Fibroblast of pulmonary artery (primary cell): ENCODE measurements around the gene ELOA.

ENCODE experiments used
- DNase-seq: peaks from one replicate; pipeline ENCODE4 v3.0.0-alpha.2; 2010; ENCODE audit warnings: low read depth
- H3K4me3 ChIP-seq: replicated peaks from 2 replicates; pipeline ENCODE4 v1.5.1; 2011; ENCODE audit warnings: low read depth, mild to moderate bottlenecking, control low read depth, low read length, moderate library complexity
- TF ChIP-seq, protein P1 (sequence below): IDR thresholded peaks from 2 replicates; pipeline ENCODE4 v1.5.1; 2011; ENCODE audit warnings: mild to moderate bottlenecking, control low read depth, low read length, inconsistent platforms; ENCODE audit errors: missing control alignments

ELOA gene

DNA sequence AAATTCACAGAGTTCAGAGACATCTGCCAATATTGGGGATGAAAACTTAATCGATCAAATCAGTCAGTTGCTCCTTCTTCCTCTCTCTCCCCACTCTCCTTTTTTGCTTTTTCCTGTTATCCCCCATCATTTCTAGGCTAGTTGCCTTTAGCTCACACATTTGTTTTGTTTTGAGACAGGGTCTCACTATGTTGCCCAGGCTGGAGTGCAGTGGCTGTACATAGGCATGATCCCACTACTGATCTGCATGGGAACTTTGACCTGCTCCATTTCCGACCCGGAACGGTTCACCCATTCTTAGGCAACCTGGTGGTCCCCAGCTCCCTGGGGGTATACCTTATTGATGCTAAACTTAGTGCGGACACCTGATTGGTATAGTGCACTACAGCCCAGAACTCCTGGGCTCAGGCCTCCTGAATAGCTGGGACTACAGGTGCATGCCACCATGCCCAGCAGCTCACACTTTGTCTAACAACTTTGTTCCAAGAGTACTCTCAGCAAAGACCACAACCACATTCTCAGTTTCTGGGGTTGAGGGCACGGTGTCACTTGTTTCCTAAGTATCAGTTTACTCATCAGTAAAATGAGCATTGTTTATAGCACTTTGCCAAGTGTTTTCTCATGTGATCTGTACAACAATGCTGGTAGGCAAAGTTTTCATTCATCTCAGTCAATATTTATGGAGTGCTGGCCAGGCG lies 6.7 kb upstream of the ELOA start:
- no peak overlapping the region for H3K4me3 ChIP-seq
- no peak for DNase-seq
- TF ChIP-seq, protein P1, sequence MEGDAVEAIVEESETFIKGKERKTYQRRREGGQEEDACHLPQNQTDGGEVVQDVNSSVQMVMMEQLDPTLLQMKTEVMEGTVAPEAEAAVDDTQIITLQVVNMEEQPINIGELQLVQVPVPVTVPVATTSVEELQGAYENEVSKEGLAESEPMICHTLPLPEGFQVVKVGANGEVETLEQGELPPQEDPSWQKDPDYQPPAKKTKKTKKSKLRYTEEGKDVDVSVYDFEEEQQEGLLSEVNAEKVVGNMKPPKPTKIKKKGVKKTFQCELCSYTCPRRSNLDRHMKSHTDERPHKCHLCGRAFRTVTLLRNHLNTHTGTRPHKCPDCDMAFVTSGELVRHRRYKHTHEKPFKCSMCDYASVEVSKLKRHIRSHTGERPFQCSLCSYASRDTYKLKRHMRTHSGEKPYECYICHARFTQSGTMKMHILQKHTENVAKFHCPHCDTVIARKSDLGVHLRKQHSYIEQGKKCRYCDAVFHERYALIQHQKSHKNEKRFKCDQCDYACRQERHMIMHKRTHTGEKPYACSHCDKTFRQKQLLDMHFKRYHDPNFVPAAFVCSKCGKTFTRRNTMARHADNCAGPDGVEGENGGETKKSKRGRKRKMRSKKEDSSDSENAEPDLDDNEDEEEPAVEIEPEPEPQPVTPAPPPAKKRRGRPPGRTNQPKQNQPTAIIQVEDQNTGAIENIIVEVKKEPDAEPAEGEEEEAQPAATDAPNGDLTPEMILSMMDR: no peak

DNA sequence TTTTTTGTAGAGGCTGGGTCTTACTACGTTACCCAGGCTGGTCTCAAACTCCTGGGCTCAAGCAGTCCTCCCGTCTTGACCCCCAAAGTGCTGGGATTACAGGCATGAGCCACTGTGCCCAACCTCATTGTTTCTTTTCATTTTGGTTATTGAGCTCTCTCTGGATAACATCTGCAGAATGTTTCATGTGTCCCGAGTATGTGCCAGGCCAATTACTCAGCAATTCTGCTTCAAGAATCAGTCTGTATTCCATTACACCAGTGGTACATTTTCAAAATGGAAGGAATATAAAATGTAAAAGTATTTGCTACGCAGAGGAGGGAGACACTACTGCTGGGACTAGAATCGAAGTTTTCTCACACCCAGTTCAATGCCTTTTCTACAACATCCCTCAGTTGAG lies 1.7 kb upstream of the ELOA start:
- TF ChIP-seq, protein P1: no peak
- no peak for DNase-seq
- no peak overlapping the region for H3K4me3 ChIP-seq

DNA sequence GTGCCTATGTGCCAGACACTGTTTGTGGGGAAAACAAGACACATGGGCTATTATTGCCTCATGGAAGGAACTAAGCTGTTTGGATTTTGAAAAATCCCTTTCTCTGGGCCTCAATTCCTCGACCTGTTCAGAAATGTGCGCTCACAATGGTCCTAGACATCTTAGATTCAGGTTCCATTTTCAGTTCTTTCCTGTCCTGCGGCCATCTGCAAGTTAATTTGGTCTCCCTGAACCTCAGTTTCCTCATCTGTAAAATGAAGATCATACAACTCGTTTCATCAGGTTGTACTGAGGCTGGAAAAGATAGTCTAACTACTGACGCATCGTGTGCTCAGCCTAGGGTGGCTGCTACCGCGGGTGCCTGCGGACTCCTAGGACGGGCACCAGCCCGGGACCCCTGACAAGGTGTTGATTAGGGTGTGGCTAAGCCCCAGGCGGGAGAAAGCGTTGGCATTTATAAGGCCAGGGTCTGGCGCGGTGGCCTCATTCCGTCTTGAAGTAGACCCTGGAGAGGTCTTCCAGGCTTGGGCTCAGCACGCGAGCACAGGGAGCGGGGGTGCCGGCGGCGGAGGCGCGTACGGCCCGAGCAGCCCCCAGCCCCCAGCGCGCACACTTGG lies 493 bp upstream of the ELOA start:
- peak; percentile 17 for DNase-seq
- peak overlapping the region; percentile 82 for H3K4me3 ChIP-seq
- TF ChIP-seq, protein P1: no peak

DNA sequence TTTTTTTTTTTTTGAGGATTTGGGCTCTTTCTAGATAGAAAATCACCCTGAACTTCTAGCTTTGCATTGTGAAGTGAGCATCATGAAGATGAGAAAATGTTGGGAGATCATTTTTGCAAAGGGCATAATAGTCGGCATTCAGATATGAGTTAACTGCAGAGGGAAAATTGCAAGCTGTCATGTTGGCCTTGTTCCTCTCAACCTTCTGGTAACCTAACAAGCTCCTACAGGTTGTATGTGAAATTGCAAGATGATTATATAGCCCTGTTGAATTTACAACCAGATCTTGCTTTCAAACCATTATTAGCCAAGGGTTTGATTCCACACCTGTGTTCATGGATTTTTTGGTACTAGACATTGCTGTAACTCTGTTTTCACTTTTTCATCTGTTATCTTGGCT lies 2.2 kb downstream of the ELOA start:
- TF ChIP-seq, protein P1: peak; percentile 52
- H3K4me3 ChIP-seq: peak overlapping the region; percentile 82
- peak; percentile 58 for DNase-seq

DNA sequence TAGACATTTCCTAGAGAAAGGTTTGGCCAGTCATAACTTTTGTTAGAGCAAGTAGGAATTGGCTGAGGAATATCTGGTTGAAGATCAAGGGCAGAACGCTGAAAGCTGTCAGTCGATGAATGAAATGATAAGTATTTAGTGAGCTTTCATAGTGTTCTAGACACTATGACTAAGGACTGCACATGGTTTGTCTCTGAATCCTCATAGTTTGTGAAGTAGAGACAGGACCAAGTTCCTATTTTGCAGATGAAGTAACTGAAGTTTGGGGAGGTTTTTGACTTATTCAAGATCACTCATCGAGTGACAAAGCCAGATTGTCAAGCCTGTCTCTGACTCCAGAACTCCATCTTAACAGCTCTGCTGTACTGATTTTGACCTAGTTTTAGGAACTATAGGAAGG lies 4.7 kb downstream of the ELOA start:
- TF ChIP-seq, protein P1: no peak
- H3K4me3 ChIP-seq: no peak overlapping the region
- DNase-seq: no peak

DNA sequence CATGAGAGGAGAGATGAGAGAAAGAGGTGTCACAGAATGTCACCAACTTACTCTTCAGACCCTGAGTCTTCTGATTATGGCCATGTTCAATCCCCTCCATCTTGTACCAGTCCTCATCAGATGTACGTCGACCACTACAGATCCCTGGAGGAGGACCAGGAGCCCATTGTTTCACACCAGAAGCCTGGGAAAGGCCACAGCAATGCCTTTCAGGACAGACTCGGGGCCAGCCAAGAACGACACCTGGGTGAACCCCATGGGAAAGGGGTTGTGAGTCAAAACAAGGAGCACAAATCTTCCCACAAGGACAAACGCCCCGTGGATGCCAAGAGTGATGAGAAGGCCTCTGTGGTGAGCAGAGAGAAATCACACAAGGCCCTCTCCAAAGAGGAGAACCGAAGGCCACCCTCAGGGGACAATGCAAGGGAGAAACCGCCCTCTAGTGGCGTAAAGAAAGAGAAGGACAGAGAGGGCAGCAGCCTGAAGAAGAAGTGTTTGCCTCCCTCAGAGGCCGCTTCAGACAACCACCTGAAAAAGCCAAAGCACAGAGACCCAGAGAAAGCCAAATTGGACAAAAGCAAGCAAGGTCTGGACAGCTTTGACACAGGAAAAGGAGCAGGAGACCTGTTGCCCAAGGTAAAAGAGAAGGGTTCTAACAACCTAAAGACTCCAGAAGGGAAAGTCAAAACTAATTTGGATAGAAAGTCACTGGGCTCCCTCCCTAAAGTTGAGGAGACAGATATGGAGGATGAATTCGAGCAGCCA lies 8.0 kb downstream of the ELOA start:
- TF ChIP-seq, protein P1: peak; percentile 77
- no peak overlapping the region for H3K4me3 ChIP-seq
- peak; percentile 73 for DNase-seq
